Thoracic aorta (tissue), 2 donors: ENCODE results near the gene ECSIT. TPM values are rescaled to one million over a fixed set of nuclear protein-coding genes. Genes with fewer than 3 reads are reported as not detected.

Experiments
- ATAC-seq: fragments of 150-250 bp; one replicate; pipeline ENCODE4 v1.8.0; 2017; ENCODE audit warnings: low read depth; ENCODE audit not compliant: insufficient number of reproducible peaks, low FRiP score
- DNase-seq: peaks from one replicate; pipeline ENCODE4 v3.0.0-alpha.2; 2020; ENCODE audit warnings: low spot score
- H3K27ac ChIP-seq, 2 donors: fragments of 200-600 bp; sonication (generic); 1 replicate in 1 of 2; 2 replicates in 1 of 2; pipeline ENCODE4 v1.5.1; 2016; ENCODE audit warnings: mild to moderate bottlenecking in 2 of 2, moderate library complexity in 2 of 2
- H3K27me3 ChIP-seq: fragments of 200-600 bp; sonication (generic); replicated peaks from 2 replicates; pipeline ENCODE4 v1.6.0; 2016; ENCODE audit warnings: mild to moderate bottlenecking; ENCODE audit not compliant: insufficient read depth
- H3K36me3 ChIP-seq: fragments of 200-600 bp; sonication (generic); one replicate; pipeline ENCODE4 v1.5.1; 2016
- H3K4me1 ChIP-seq, 2 donors: fragments of 200-600 bp; sonication (generic); 1 replicate in 1 of 2; 2 replicates in 1 of 2; pipeline versions ENCODE4 v1.5.1 to v1.6.0; 2016; ENCODE audit warnings: low read depth in 2 of 2, mild to moderate bottlenecking in 1 of 2; ENCODE audit not compliant: control insufficient read depth in 1 of 2
- H3K4me3 ChIP-seq: fragments of 200-600 bp; sonication (generic); 2 replicates; pipeline ENCODE4 v1.5.1; 2016; ENCODE audit warnings: mild to moderate bottlenecking
- H3K9me3 ChIP-seq: fragments of 200-600 bp; sonication (generic); 2 replicates; pipeline ENCODE4 v1.5.1; 2016
- CTCF ChIP-seq: fragments of 200-600 bp; sonication (generic); IDR thresholded peaks from one replicate; pipeline ENCODE4 v1.5.1; 2019; ENCODE audit warnings: antibody characterized with exemption
- total RNA-seq, 2 donors: library from RNA; depleted of rRNA; stranded (reverse); fragments of >200 nt; gene quantifications; one replicate each; pipeline versions ENCODE4 v1.1.0 to v1.2.3, GENCODE V29; 2016

Gene ECSIT
- total RNA-seq, 2 donors from 2014 or later, result 40.4 to 44.1 TPM

GRCh38 chr19:11458236-11458900 is 70.6 kb downstream of the ECSIT start:
- no peaks in the 10 kb centered on the region for H3K27me3 ChIP-seq
- no peak for ATAC-seq

DNA sequence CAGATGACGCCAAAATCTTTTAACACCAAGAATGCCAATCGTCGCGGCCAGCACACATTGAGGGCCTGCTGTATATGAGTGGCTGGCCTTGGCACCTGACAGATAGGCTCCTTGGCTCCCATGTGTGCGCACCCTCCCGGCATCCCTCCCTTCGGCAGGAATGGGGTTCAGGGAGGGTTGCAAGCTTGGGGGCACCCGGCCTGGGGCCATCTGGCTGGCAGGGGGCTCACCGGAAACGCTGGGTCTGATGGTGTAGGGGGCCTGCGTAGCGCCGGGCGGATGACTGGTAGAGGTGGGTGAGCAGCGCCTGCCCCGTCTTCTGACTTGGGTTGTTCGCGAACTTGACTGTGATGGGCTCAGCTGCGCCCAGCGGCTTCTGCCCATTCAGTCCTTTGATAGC is 71.1 kb downstream of the ECSIT start:
- no peaks in the 10 kb centered on the region for H3K4me1 ChIP-seq

More at GRCh38 chr19:11458236-11458900, 70.6 kb downstream of the ECSIT start:
- Histone ChIP-seq H3K4me1 (no peaks in the 10 kb centered on the region), H3K9me3 (no peaks in the 10 kb centered on the region), H3K4me3 (no peak overlapping the region), H3K27ac (no peak overlapping the region), H3K36me3 (no peaks in the 10 kb centered on the region)
- no peak for TF ChIP-seq CTCF
- DNase-seq, result no peak

DNA sequence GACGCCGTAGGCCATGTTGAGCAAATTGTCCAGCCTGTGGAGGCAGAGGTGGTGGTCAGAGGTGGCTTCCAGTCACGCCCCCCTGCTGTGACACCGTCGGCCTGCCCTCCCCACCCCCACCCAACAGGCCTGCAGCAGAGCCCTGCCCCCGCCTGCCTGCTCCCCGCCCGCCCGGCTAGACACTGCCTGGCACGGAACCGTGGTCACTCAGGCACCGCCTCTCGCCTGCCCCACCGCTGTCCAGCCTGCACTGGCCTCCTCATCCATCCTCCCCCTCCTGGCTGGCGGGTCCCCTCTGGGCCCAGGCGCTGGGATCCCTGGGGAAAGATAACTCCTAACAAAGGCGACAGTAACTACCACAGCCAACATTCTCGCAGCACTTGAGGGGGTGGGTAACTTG is 71.8 kb downstream of the ECSIT start:
- ATAC-seq (no peak), DNase-seq (no peak)
- H3K9me3 ChIP-seq, result no peaks in the 10 kb centered on the region
- H3K4me1 ChIP-seq, result no peaks in the 10 kb centered on the region
- no peak overlapping the region for H3K4me3 ChIP-seq
- no peak for TF ChIP-seq CTCF
- no peaks in the 10 kb centered on the region for H3K27me3 ChIP-seq
- H3K27ac ChIP-seq, result no peak overlapping the region
- no peaks in the 10 kb centered on the region for H3K36me3 ChIP-seq

More for the DNA sequence above, 71.1 kb downstream of the ECSIT start:
- no peak for ATAC-seq
- H3K4me3 ChIP-seq, result no peak overlapping the region
- H3K9me3 ChIP-seq, result no peaks in the 10 kb centered on the region
- no peaks in the 10 kb centered on the region for H3K27me3 ChIP-seq
- no peak for DNase-seq
- no peak for TF ChIP-seq CTCF
- H3K27ac ChIP-seq, result no peak overlapping the region
- no peaks in the 10 kb centered on the region for H3K36me3 ChIP-seq

DNA sequence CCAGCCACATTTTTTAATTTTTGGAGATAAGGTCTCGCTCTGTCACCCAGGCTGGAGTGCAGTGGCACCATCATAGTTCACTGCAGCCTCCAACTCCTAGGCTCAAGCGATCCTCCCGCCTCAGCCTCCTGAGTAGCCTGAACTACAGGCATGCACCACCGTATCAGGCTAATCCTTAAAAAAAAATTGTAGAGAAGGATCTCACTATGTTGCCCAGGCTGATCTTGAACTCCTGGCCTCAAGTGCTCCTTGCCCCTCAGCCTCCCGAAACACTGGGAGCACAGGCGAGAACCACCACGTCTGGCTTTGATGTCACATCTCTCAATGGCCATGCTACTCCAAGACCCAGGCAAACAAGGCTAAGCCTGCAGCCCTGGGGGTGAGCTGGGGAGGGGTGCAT is 72.3 kb downstream of the ECSIT start:
- TF ChIP-seq CTCF, result no peak
- Histone ChIP-seq H3K4me3 (no peak overlapping the region), H3K36me3 (no peaks in the 10 kb centered on the region), H3K27me3 (no peaks in the 10 kb centered on the region), H3K9me3 (no peaks in the 10 kb centered on the region), H3K4me1 (no peaks in the 10 kb centered on the region), H3K27ac (no peak overlapping the region)
- ATAC-seq (no peak), DNase-seq (no peak)

Other genes with a start within 250 kb of the ECSIT start
- gene TSPAN16, start 233.0 kb downstream of the ECSIT start, total RNA-seq, result not detected
- 10 to 100 TPM; 14.2 to 20.4 TPM for gene RAB3D, start 189.5 kb downstream of the ECSIT start, total RNA-seq
- gene TMEM205, start 182.9 kb downstream of the ECSIT start, total RNA-seq, result 100 to 1,000 TPM; 103 to 144 TPM
- gene CCDC159, start 182.6 kb downstream of the ECSIT start, total RNA-seq, result 10 to 100 TPM; 15.1 to 21.8 TPM
- gene PLPPR2, start 173.7 kb downstream of the ECSIT start, total RNA-seq, result 10 to 100 TPM; 55.7 to 69.7 TPM
- gene SWSAP1, start 154.5 kb downstream of the ECSIT start, total RNA-seq, result 1 to 10 TPM; 1.2 to 1.5 TPM
- 1 to 10 TPM; 5.6 to 7.1 TPM for gene EPOR, start 144.8 kb downstream of the ECSIT start, total RNA-seq
- 10 to 100 TPM; 43.6 to 47.4 TPM for gene RGL3, start 109.8 kb downstream of the ECSIT start, total RNA-seq
- 1 to 10 TPM in 1 of 2 donors, under 1 TPM in 1; 0.35 to 2.0 TPM for gene ODAD3, start 94.0 kb downstream of the ECSIT start, total RNA-seq
- 100 to 1,000 TPM; 121 to 123 TPM for gene PRKCSH, start 93.5 kb downstream of the ECSIT start, total RNA-seq
- not detected for gene ELAVL3, start 48.1 kb downstream of the ECSIT start, total RNA-seq
- 10 to 100 TPM in 1 of 2 donors, 1 to 10 TPM in 1; 5.4 to 25.0 TPM for gene ZNF653, start 23.3 kb downstream of the ECSIT start, total RNA-seq
- gene CNN1, start 9.7 kb upstream of the ECSIT start, total RNA-seq, result 1,000 to 10,000 TPM in 1 of 2 donors, 100 to 1,000 TPM in 1; 703 to 1,224 TPM
- gene ELOF1, start 30.1 kb upstream of the ECSIT start, total RNA-seq, result 10 to 100 TPM; 24.3 to 36.6 TPM
- gene ACP5, start 48.5 kb upstream of the ECSIT start, total RNA-seq, result 10 to 100 TPM in 1 of 2 donors, 1 to 10 TPM in 1; 1.6 to 14.6 TPM
- gene ZNF627, start 68.3 kb upstream of the ECSIT start, total RNA-seq, result 10 to 100 TPM in 1 of 2 donors, 1 to 10 TPM in 1; 5.6 to 13.1 TPM
- 10 to 100 TPM in 1 of 2 donors, 1 to 10 TPM in 1; 8.2 to 11.0 TPM for gene ZNF823, start 209.8 kb upstream of the ECSIT start, total RNA-seq
- gene ZNF441, start 237.9 kb upstream of the ECSIT start, total RNA-seq, result 10 to 100 TPM; 12.1 to 16.5 TPM